Measurements from ENCODE around the gene LHX3. TPM values are rescaled to one million over a fixed set of nuclear protein-coding genes. Genes with fewer than 3 reads are reported as not detected.

Gene LHX3
- total RNA-seq: 0.10 TPM

GRCh38 chr9:136204838-136205706 is at the start of gene LHX3:
TSS of gene LHX3 (minus strand) at chr9:136205128. CDS start at chr9:136205012, 116 bp downstream.
- no peak for DNase-seq

GRCh38 chr9:136253246-136254130 is 48.6 kb upstream of the LHX3 start:
- no peak for DNase-seq

- no peak for DNase-seq
Measured at GRCh38 chr9:136252846-136253245, 47.9 kb upstream of the LHX3 start.

GRCh38 chr9:136252281-136252680 is 47.4 kb upstream of the LHX3 start:
- DNase-seq: no peak

GRCh38 chr9:136251264-136252115 is 46.6 kb upstream of the LHX3 start:
- no peak for DNase-seq

- DNase-seq: no peak
Measured at GRCh38 chr9:136250676-136251075, 45.7 kb upstream of the LHX3 start.

- DNase-seq: peak; percentile 35
Measured at GRCh38 chr9:136249877-136250559, 45.1 kb upstream of the LHX3 start.

- no peak for DNase-seq
Measured at GRCh38 chr9:136248951-136249876, 44.3 kb upstream of the LHX3 start.

GRCh38 chr9:136247947-136248637 is 43.2 kb upstream of the LHX3 start:
- no peak for DNase-seq

GRCh38 chr9:136247551-136247916 is 42.6 kb upstream of the LHX3 start:
- no peak for DNase-seq

- DNase-seq: no peak
Measured at GRCh38 chr9:136246849-136247550, 42.1 kb upstream of the LHX3 start.

GRCh38 chr9:136245219-136246150 is 40.6 kb upstream of the LHX3 start, which contains the start of gene QSOX2:
TSS of gene QSOX2 (minus strand) at chr9:136245812. CDS start at chr9:136245803, 9 bp downstream.
- peak; percentile 57 for DNase-seq

GRCh38 chr9:136244969-136245218 is 40.0 kb upstream of the LHX3 start:
- DNase-seq: no peak

GRCh38 chr9:136244122-136244968 is 39.4 kb upstream of the LHX3 start:
- no peak for DNase-seq

- no peak for DNase-seq
Measured at GRCh38 chr9:136243631-136244030, 38.7 kb upstream of the LHX3 start.

- DNase-seq: no peak
Measured at GRCh38 chr9:136242918-136243525, 38.1 kb upstream of the LHX3 start.

GRCh38 chr9:136242248-136242647 is 37.3 kb upstream of the LHX3 start:
- DNase-seq: no peak

All from skin of body (tissue), 2 donors.